Colonic mucosa (tissue), 4 donors: ENCODE data around the gene TUBGCP4. TPM values are rescaled to one million over a fixed set of nuclear protein-coding genes. Genes with fewer than 3 reads are reported as not detected.
"Not testable (repeated sequence)": the region's sequence is repeated elsewhere in the genome, so short reads cannot be mapped to it uniquely, and the experiment has no call there.

Experiments used
- DNase-seq: peaks from one replicate; pipeline ENCODE4 v3.0.0-alpha.2; 2020
- H3K27ac ChIP-seq: fragments of 200-600 bp; one replicate; pipeline ENCODE4 v1.8.0; 2021
- H3K27me3 ChIP-seq: fragments of 200-600 bp; one replicate; pipeline ENCODE4 v1.8.0; 2021
- H3K36me3 ChIP-seq: fragments of 200-600 bp; one replicate; pipeline ENCODE4 v1.8.0; 2021
- H3K4me1 ChIP-seq: fragments of 200-600 bp; one replicate; pipeline ENCODE4 v1.8.0; 2021; ENCODE audit warnings: mild to moderate bottlenecking
- H3K4me3 ChIP-seq: fragments of 200-600 bp; one replicate; pipeline ENCODE4 v1.8.0; 2021
- H3K9ac ChIP-seq, 2 donors: one replicate each; pipeline ENCODE4 v1.7.0; 2013; ENCODE audit warnings: control low read depth in 2 of 2, low read depth in 2 of 2, low read length in 2 of 2
- H3K9me3 ChIP-seq: fragments of 200-600 bp; one replicate; pipeline ENCODE4 v1.8.0; 2021
- CTCF ChIP-seq: fragments of 200-600 bp; IDR thresholded peaks from one replicate; pipeline ENCODE4 v1.8.0; 2022; ENCODE audit warnings: antibody characterized with exemption, mild to moderate bottlenecking
- intact Hi-C: fragments of 100-400 bp; cut with DNase I; formaldehyde crosslinking; loops from one replicate; pipeline ENCODE4 v1.14.1; 2022
- total RNA-seq, 2 donors: library from RNA; stranded (reverse); fragmentation: NEBNext Ultra II Directional in 1 of 2; extraction: Animal tissue kit (Norgen Biotek cat#: 25700) in 1 of 2; gene quantifications; one replicate each; pipeline ENCODE4 v1.2.1, GENCODE V29; 2021
- donor health status: healthy.
- donor health status: DM: no; HTN: no; CAD: no.
- donor health status: DM: no; HTN: no; CAD: no.

TUBGCP4 gene
- total RNA-seq, 2 donors from 2014 or later: 19.0 to 38.3 TPM

DNA sequence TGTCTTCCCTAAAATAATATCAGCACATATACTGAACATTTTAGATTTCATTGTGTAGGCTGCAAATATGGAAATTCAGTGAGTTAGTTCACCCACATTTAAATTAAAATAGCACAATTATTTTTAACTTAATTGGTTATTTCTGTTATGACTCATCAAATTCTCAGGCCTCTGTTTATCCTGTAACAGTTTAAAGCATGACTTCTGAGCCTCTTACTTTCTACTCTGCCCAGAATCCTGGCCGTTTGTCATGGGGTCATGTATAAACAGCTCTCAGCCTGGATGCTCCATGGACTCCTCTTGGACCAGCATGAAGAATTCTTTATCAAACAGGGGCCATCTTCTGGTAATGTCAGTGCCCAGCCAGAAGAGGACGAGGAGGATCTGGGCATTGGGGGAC, 12.2 kb downstream of the TUBGCP4 start:
- TF ChIP-seq CTCF: no peak
- no peak overlapping the region for H3K9ac ChIP-seq
- no peaks in the 10 kb centered on the region for H3K9me3 ChIP-seq
- H3K27ac ChIP-seq: no peak overlapping the region
- intact Hi-C loops: no loop called here
- no peaks in the 10 kb centered on the region for H3K4me1 ChIP-seq
- no peak for DNase-seq
- peaks cover 15% of the 10 kb centered on the region for H3K36me3 ChIP-seq
- H3K27me3 ChIP-seq: no peaks in the 10 kb centered on the region
- no peak overlapping the region for H3K4me3 ChIP-seq

GRCh38 chr15:43390723-43391122, 19.8 kb downstream of the TUBGCP4 start:
- no peak for TF ChIP-seq CTCF
- Histone ChIP-seq H3K27me3 (no peaks in the 10 kb centered on the region), H3K4me1 (no peaks in the 10 kb centered on the region), H3K9ac (no peak overlapping the region), H3K9me3 (no peaks in the 10 kb centered on the region), H3K4me3 (no peak overlapping the region), H3K36me3 (peaks cover 9% of the 10 kb centered on the region), H3K27ac (no peak overlapping the region)
- DNase-seq: no peak
- intact Hi-C loops: no loop called here

GRCh38 chr15:43393592-43393991, 22.7 kb downstream of the TUBGCP4 start:
- H3K27ac ChIP-seq, H3K4me1 ChIP-seq, H3K9me3 ChIP-seq, DNase-seq, H3K36me3 ChIP-seq, H3K27me3 ChIP-seq, H3K4me3 ChIP-seq, H3K9ac ChIP-seq, intact Hi-C loops: not testable (repeated sequence)

- intact Hi-C loops: no loop called here
- peaks cover 15% of the 10 kb centered on the region for H3K36me3 ChIP-seq
- H3K9me3 ChIP-seq: no peaks in the 10 kb centered on the region
- H3K27ac ChIP-seq: no peak overlapping the region
- TF ChIP-seq CTCF: no peak
- DNase-seq: no peak
- no peaks in the 10 kb centered on the region for H3K4me1 ChIP-seq
- no peak overlapping the region for H3K9ac ChIP-seq
- H3K4me3 ChIP-seq: no peak overlapping the region
- H3K27me3 ChIP-seq: no peaks in the 10 kb centered on the region
Measured at GRCh38 chr15:43402255-43402654, 31.4 kb downstream of the TUBGCP4 start.

GRCh38 chr15:43403616-43404015, 32.7 kb downstream of the TUBGCP4 start:
- H3K27me3 ChIP-seq: no peaks in the 10 kb centered on the region
- H3K9me3 ChIP-seq: no peaks in the 10 kb centered on the region
- no peak for DNase-seq
- H3K27ac ChIP-seq: no peak overlapping the region
- no peak overlapping the region for H3K4me3 ChIP-seq
- H3K4me1 ChIP-seq: no peaks in the 10 kb centered on the region
- intact Hi-C loops: no loop called here
- H3K36me3 ChIP-seq: peaks cover 15% of the 10 kb centered on the region
- no peak for TF ChIP-seq CTCF
- H3K9ac ChIP-seq: no peak overlapping the region

GRCh38 chr15:43404130-43404529, 33.2 kb downstream of the TUBGCP4 start:
- H3K4me3 ChIP-seq: no peak overlapping the region
- H3K4me1 ChIP-seq: no peaks in the 10 kb centered on the region
- intact Hi-C loops: no loop called here
- H3K9me3 ChIP-seq: no peaks in the 10 kb centered on the region
- no peak for TF ChIP-seq CTCF
- H3K9ac ChIP-seq: no peak overlapping the region
- H3K27me3 ChIP-seq: no peaks in the 10 kb centered on the region
- H3K36me3 ChIP-seq: peaks cover 21% of the 10 kb centered on the region
- H3K27ac ChIP-seq: no peak overlapping the region
- no peak for DNase-seq
